Measurements from ENCODE around the gene NPEPPS. TPM values are rescaled to one million over a fixed set of nuclear protein-coding genes. Genes with fewer than 3 reads are reported as not detected.
"Not testable (repeated sequence)": the region's sequence is repeated elsewhere in the genome, so short reads cannot be mapped to it uniquely, and the experiment has no call there.

Gene NPEPPS
- total RNA-seq, 1 experiment from 2014 or later: 117 TPM

DNA sequence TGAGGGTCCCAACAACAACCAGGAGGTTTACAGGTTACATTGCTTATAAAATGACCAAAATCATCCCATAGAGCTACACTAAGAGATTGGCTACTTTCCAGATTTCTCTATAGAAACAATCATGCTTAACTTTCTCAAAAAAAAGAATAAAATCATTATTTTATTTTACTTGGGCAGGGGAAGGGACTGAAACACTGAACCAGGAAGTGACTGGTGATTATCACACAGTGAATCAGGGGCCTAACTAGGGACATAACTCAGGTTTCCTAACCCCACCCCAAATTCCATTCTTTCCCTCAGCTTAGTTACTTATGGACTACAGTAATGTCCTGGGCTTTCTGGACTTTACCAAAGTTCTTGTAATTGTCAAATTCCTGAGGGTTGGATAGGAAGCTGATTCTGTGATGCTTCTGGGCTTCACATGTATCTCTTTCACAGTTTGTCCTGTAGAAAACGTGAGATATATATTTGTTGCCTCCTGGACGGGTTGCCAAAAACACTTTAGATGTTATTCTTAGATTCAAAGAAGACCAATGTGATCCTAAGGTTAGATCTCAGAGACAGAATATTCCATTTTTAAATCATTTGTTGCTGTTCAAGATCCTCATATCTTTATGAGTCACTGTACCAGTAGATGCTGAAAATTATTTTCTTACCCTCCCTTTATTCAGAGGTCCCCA, 28.0 kb upstream of the NPEPPS start:
- H2BK15ac ChIP-seq (ENCODE audit: low read depth, low read length); H3K4me3 Mint-ChIP-seq; H3K18ac ChIP-seq (ENCODE audit: insufficient read length, low read depth, low read length); H3K9ac ChIP-seq (ENCODE audit: extremely low read depth, insufficient read length, low read length); H3K23me2 ChIP-seq (ENCODE audit: insufficient read length, low read depth, low read length, poor library complexity, severe bottlenecking); H4K20me1 ChIP-seq (ENCODE audit: control insufficient read depth, insufficient read depth, insufficient read length); H3T11ph ChIP-seq (ENCODE audit: low read length); H3K14ac ChIP-seq (ENCODE audit: insufficient read depth, low read length); H2BK5ac ChIP-seq (ENCODE audit: insufficient read length, low read length); H4K8ac ChIP-seq (replicated peaks; ENCODE audit: insufficient read length, low read depth, low read length); H2BK20ac ChIP-seq (ENCODE audit: low read depth, low read length, poor library complexity, severe bottlenecking); H3K27me3 ChIP-seq (ENCODE audit: insufficient read depth, low read length); H3K23ac ChIP-seq (ENCODE audit: insufficient read length, low read depth, low read length); H3K56ac ChIP-seq (ENCODE audit: insufficient read length, low read depth, low read length); H3K27me3 Mint-ChIP-seq (ENCODE audit: low read depth); H4K91ac ChIP-seq (ENCODE audit: insufficient read length, low read depth, low read length); H2BK12ac ChIP-seq (ENCODE audit: insufficient read length, low read depth, low read length); H3K27ac ChIP-seq (ENCODE audit: insufficient read length, low read depth, low read length); H2AK5ac ChIP-seq (ENCODE audit: insufficient read length, low read length); H3K36me3 Mint-ChIP-seq (ENCODE audit: insufficient read depth in 1 of 3, low read depth in 3 of 3); H2BK120ac ChIP-seq (ENCODE audit: low read depth, low read length, poor library complexity, severe bottlenecking); H3K9me3 ChIP-seq (ENCODE audit: control insufficient read depth, low read depth, low read length); H3K9me3 Mint-ChIP-seq; H2AFZ ChIP-seq (ENCODE audit: low read length); H3K4ac ChIP-seq (ENCODE audit: low read depth, low read length); H3K4me1 ChIP-seq (ENCODE audit: insufficient read depth, low read length); H3K4me2 ChIP-seq (ENCODE audit: insufficient read depth, insufficient read length, low read length); H4K5ac ChIP-seq (ENCODE audit: insufficient read length, low read depth, low read length); H3K79me1 ChIP-seq (ENCODE audit: insufficient read depth, low read depth, low read length, poor library complexity, severe bottlenecking); DNase-seq; H3K4me1 Mint-ChIP-seq; H3K79me2 ChIP-seq (ENCODE audit: insufficient read depth, low read length); H3K27ac Mint-ChIP-seq: not testable (repeated sequence)
- WGBS (ENCODE audit: extremely low coverage, insufficient read length, low lambda C conversion rate): no CpG with 5 or more reads among the region's 2 CpGs

DNA sequence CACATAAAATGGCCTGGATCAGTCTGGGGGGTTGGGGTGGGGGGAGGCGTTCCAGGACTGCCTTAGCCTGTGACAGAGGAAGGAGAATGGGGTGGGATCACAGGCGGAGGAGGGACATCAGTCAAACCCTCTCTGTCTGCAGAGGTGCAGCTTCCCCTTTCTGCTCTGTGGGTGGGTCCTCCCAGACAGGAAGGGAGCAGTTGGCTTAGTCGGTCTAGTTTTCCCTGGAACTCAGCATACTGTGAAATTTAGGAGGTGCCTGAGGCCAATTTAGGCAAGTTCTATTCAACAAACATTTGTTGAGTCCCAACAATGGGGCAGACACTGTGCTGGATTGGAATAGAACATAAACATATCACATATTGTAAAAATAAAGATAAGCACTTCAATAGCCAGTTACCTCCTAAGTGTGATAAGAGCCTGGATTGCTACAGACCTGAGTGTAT, 19.2 kb upstream of the NPEPPS start:
- not testable (repeated sequence) for H3K27ac ChIP-seq (ENCODE audit: insufficient read length, low read depth, low read length); H3K18ac ChIP-seq (ENCODE audit: insufficient read length, low read depth, low read length); H2BK120ac ChIP-seq (ENCODE audit: low read depth, low read length, poor library complexity, severe bottlenecking); H2BK15ac ChIP-seq (ENCODE audit: low read depth, low read length); H3K4ac ChIP-seq (ENCODE audit: low read depth, low read length); H3K27me3 ChIP-seq (ENCODE audit: insufficient read depth, low read length); H4K20me1 ChIP-seq (ENCODE audit: control insufficient read depth, insufficient read depth, insufficient read length); H2BK5ac ChIP-seq (ENCODE audit: insufficient read length, low read length); H3K36me3 Mint-ChIP-seq (ENCODE audit: insufficient read depth in 1 of 3, low read depth in 3 of 3); H3K27me3 Mint-ChIP-seq (ENCODE audit: low read depth); H2AFZ ChIP-seq (ENCODE audit: low read length); H3K9me3 ChIP-seq (ENCODE audit: control insufficient read depth, low read depth, low read length); H3K4me2 ChIP-seq (ENCODE audit: insufficient read depth, insufficient read length, low read length); H3K23me2 ChIP-seq (ENCODE audit: insufficient read length, low read depth, low read length, poor library complexity, severe bottlenecking); H3K4me1 Mint-ChIP-seq; H3K4me3 Mint-ChIP-seq; H2AK5ac ChIP-seq (ENCODE audit: insufficient read length, low read length); H2BK20ac ChIP-seq (ENCODE audit: low read depth, low read length, poor library complexity, severe bottlenecking); H3K79me2 ChIP-seq (ENCODE audit: insufficient read depth, low read length); H3K14ac ChIP-seq (ENCODE audit: insufficient read depth, low read length); H4K91ac ChIP-seq (ENCODE audit: insufficient read length, low read depth, low read length); H3K4me1 ChIP-seq (ENCODE audit: insufficient read depth, low read length); H2BK12ac ChIP-seq (ENCODE audit: insufficient read length, low read depth, low read length); H4K8ac ChIP-seq (replicated peaks; ENCODE audit: insufficient read length, low read depth, low read length); H3K23ac ChIP-seq (ENCODE audit: insufficient read length, low read depth, low read length); H4K5ac ChIP-seq (ENCODE audit: insufficient read length, low read depth, low read length); H3K79me1 ChIP-seq (ENCODE audit: insufficient read depth, low read depth, low read length, poor library complexity, severe bottlenecking); H3K9me3 Mint-ChIP-seq; H3T11ph ChIP-seq (ENCODE audit: low read length); H3K56ac ChIP-seq (ENCODE audit: insufficient read length, low read depth, low read length); H3K9ac ChIP-seq (ENCODE audit: extremely low read depth, insufficient read length, low read length)
- peak overlapping the region in 2 of 3 experiments; percentile 19 to 28; a peak in 2 of 7 replicates for H3K27ac Mint-ChIP-seq
- DNase-seq: peak; percentile 65
- WGBS (ENCODE audit: extremely low coverage, insufficient read length, low lambda C conversion rate): no CpG with 5 or more reads among the region's 3 CpGs
